Neural cell (in vitro differentiated cells): ENCODE data around the gene DPF3. TPM values are rescaled to one million over a fixed set of nuclear protein-coding genes. Genes with fewer than 3 reads are reported as not detected.

ENCODE experiments used
- H2AFZ ChIP-seq: fragments of 200-600, 300-800 bp; sonication (generic), shearing (Covaris generic); 2 replicates; pipeline ENCODE4 v1.6.0; 2014; ENCODE audit warnings: low read depth, mild to moderate bottlenecking, antibody characterized with exemption, low read length, moderate library complexity
- H3F3A ChIP-seq: fragments of 200-600 bp; shearing (Covaris generic); 2 replicates; pipeline ENCODE4 v1.6.1; 2016; ENCODE audit warnings: mild to moderate bottlenecking, moderate library complexity, mixed read lengths, antibody characterized with exemption, low read length; ENCODE audit not compliant: insufficient read depth, poor library complexity, severe bottlenecking
- H3K27ac ChIP-seq: fragments of 200-600, 300-800 bp; sonication (generic), shearing (Covaris generic); 2 replicates; pipeline ENCODE4 v1.5.1; 2014; ENCODE audit warnings: mild to moderate bottlenecking, low read length, moderate library complexity
- H3K27me3 ChIP-seq: fragments of 300-800, 200-600 bp; sonication (generic), shearing (Covaris generic); 2 replicates; pipeline ENCODE4 v1.6.0; 2014; ENCODE audit warnings: mild to moderate bottlenecking, low read depth, low read length, moderate library complexity; ENCODE audit not compliant: insufficient read depth
- H3K36me3 ChIP-seq: fragments of 300-800, 200-600 bp; sonication (generic), shearing (Covaris generic); 2 replicates; pipeline ENCODE4 v1.5.1; 2014; ENCODE audit warnings: mild to moderate bottlenecking, antibody characterized with exemption, low read length, moderate library complexity; ENCODE audit not compliant: insufficient read depth
- H3K4me2 ChIP-seq: fragments of 300-800, 200-600 bp; sonication (generic), shearing (Covaris generic); 2 replicates; pipeline ENCODE4 v1.6.0; 2014; ENCODE audit warnings: mild to moderate bottlenecking, low read length
- H3K4me3 ChIP-seq: fragments of 300-800, 200-600 bp; sonication (generic), shearing (Covaris generic); 2 replicates; pipeline ENCODE4 v1.5.1; 2014; ENCODE audit warnings: mild to moderate bottlenecking, low read length, moderate library complexity
- H3K79me2 ChIP-seq: fragments of 200-600 bp; shearing (Covaris generic); replicated peaks from 2 replicates; pipeline ENCODE4 v1.6.0; 2014; ENCODE audit warnings: mild to moderate bottlenecking, low read length, moderate library complexity; ENCODE audit not compliant: insufficient read depth
- H3K9ac ChIP-seq: fragments of 300-800, 200-600 bp; sonication (generic), shearing (Covaris generic); 2 replicates; pipeline ENCODE4 v1.6.1; 2016; ENCODE audit warnings: mild to moderate bottlenecking, low read length, mixed read lengths
- H3K9me2 ChIP-seq: fragments of 200-600 bp; shearing (Covaris generic); 2 replicates; pipeline ENCODE4 v1.6.1; 2016; ENCODE audit warnings: mild to moderate bottlenecking, low read length, mixed read lengths; ENCODE audit not compliant: insufficient read depth
- H3K9me3 ChIP-seq: fragments of 200-600, 300-800 bp; sonication (generic), shearing (Covaris generic); 2 replicates; pipeline ENCODE4 v1.6.1; 2016; ENCODE audit warnings: mild to moderate bottlenecking, mixed run types, low read length, moderate library complexity, mixed read lengths
- H4K20me1 ChIP-seq: fragments of 200-600 bp; shearing (Covaris generic); 2 replicates; pipeline ENCODE4 v1.6.1; 2016; ENCODE audit warnings: mild to moderate bottlenecking, mixed run types; ENCODE audit not compliant: insufficient read depth
- CTCF ChIP-seq: fragments of 450-650 bp; IDR thresholded peaks from 2 replicates; pipeline ENCODE4 v1.5.1; 2014; ENCODE audit warnings: antibody characterized with exemption, mild to moderate bottlenecking, moderate library complexity; ENCODE audit not compliant: poor library complexity, severe bottlenecking
- EP300 ChIP-seq: fragments of 450-650 bp; conservative IDR thresholded peaks from 2 replicates; pipeline ENCODE4 v1.6.1; 2014; ENCODE audit warnings: antibody characterized with exemption, mild to moderate bottlenecking, moderate library complexity; ENCODE audit not compliant: poor library complexity, severe bottlenecking
- EZH2 ChIP-seq: fragments of 200-600, 300-800 bp; shearing (Covaris generic), sonication (generic); IDR thresholded peaks from 2 replicates; pipeline ENCODE4 v1.6.1; 2014; ENCODE audit warnings: antibody characterized with exemption, low read length, borderline replicate concordance, mild to moderate bottlenecking; ENCODE audit not compliant: insufficient read depth, poor library complexity, severe bottlenecking
- MXI1 ChIP-seq: fragments of 450-650 bp; conservative IDR thresholded peaks from 2 replicates; pipeline ENCODE4 v1.6.1; 2014; ENCODE audit warnings: antibody characterized with exemption, mild to moderate bottlenecking; ENCODE audit not compliant: poor library complexity, severe bottlenecking
- POLR2AphosphoS5 ChIP-seq: IDR thresholded peaks from 2 replicates; pipeline ENCODE4 v1.6.1; 2012
- RAD21 ChIP-seq: fragments of 450-650 bp; conservative IDR thresholded peaks from 2 replicates; pipeline ENCODE4 v1.6.1; 2014; ENCODE audit warnings: antibody characterized with exemption, mild to moderate bottlenecking, moderate library complexity
- REST ChIP-seq: IDR thresholded peaks from 2 replicates; pipeline ENCODE4 v1.6.1; 2012; ENCODE audit warnings: borderline replicate concordance
- SMC3 ChIP-seq: fragments of 450-650 bp; conservative IDR thresholded peaks from 2 replicates; pipeline ENCODE4 v1.6.1; 2014; ENCODE audit warnings: antibody characterized with exemption, mild to moderate bottlenecking, moderate library complexity; ENCODE audit not compliant: poor library complexity
- TAF1 ChIP-seq: IDR thresholded peaks from 2 replicates; pipeline ENCODE4 v1.6.1; 2012; ENCODE audit warnings: low read depth
- polyA plus RNA-seq: library from polyadenylated mRNA; depleted of rRNA; stranded (reverse); fragments of >200 nt; gene quantifications from 2 replicates; pipeline ENCODE4 v1.2.3, GENCODE V29; 2014

Gene DPF3
- polyA plus RNA-seq, 1 donor from 2014 or later: 2.9 TPM

GRCh38 chr14:72845683-72846082 is 48.2 kb downstream of the DPF3 start:
- Histone ChIP-seq H3K27ac (no peak overlapping the region), H3K36me3 (no peaks in the 10 kb centered on the region), H3K9me2 (no peaks in the 10 kb centered on the region), H3K27me3 (no peaks in the 10 kb centered on the region), H2AFZ (no peak overlapping the region), H3K79me2 (no peaks in the 10 kb centered on the region), H3K9me3 (no peaks in the 10 kb centered on the region), H3K4me3 (no peak overlapping the region), H3F3A (no peaks in the 10 kb centered on the region), H4K20me1 (no peaks in the 10 kb centered on the region), H3K4me2 (no peak overlapping the region), H3K9ac (no peak overlapping the region)
- TF ChIP-seq EZH2 (no peak), RAD21 (no peak), MXI1 (no peak), CTCF (no peak), POLR2AphosphoS5 (no peak), TAF1 (no peak)

GRCh38 chr14:72845196-72845595 is 48.7 kb downstream of the DPF3 start:
- no peaks in the 10 kb centered on the region for H3F3A ChIP-seq
- H3K79me2 ChIP-seq: no peaks in the 10 kb centered on the region
- H4K20me1 ChIP-seq: no peaks in the 10 kb centered on the region
- no peaks in the 10 kb centered on the region for H3K9me3 ChIP-seq
- H3K4me3 ChIP-seq: no peak overlapping the region
- TF ChIP-seq EZH2: no peak
- no peaks in the 10 kb centered on the region for H3K36me3 ChIP-seq
- no peaks in the 10 kb centered on the region for H3K27me3 ChIP-seq
- no peak overlapping the region for H3K27ac ChIP-seq
- H2AFZ ChIP-seq: no peak overlapping the region
- H3K4me2 ChIP-seq: no peak overlapping the region
- H3K9me2 ChIP-seq: no peaks in the 10 kb centered on the region
- no peak overlapping the region for H3K9ac ChIP-seq

- no peaks in the 10 kb centered on the region for H3K36me3 ChIP-seq
- H3K4me3 ChIP-seq: no peak overlapping the region
- H3K27ac ChIP-seq: no peak overlapping the region
- no peak overlapping the region for H3K4me2 ChIP-seq
- H3K9ac ChIP-seq: no peak overlapping the region
- H4K20me1 ChIP-seq: no peaks in the 10 kb centered on the region
- H3F3A ChIP-seq: no peaks in the 10 kb centered on the region
- no peaks in the 10 kb centered on the region for H3K9me2 ChIP-seq
- H2AFZ ChIP-seq: no peak overlapping the region
- H3K27me3 ChIP-seq: no peaks in the 10 kb centered on the region
- H3K79me2 ChIP-seq: no peaks in the 10 kb centered on the region
- TF ChIP-seq EP300: no peak
- TF ChIP-seq RAD21: no peak
- TF ChIP-seq TAF1: no peak
- no peak for TF ChIP-seq CTCF
- TF ChIP-seq MXI1: no peak
- no peak for TF ChIP-seq POLR2AphosphoS5
- no peak for TF ChIP-seq EZH2
- no peak for TF ChIP-seq REST
- no peak for TF ChIP-seq SMC3
- no peaks in the 10 kb centered on the region for H3K9me3 ChIP-seq
These were observed 49.4 kb downstream of the DPF3 start for GRCh38 chr14:72844524-72844923.
